Activated naive CD4-positive, alpha-beta T cell treated with anti-CD3 and anti-CD28 coated beads, Interleukin-2, amount 50 U/mL, for 24 hours (primary cell): ENCODE data around the gene SHF.

Source experiments
- H3K27ac Mint-ChIP-seq: one replicate; pipeline ENCODE4 v1.8.0; 2021; ENCODE audit warnings: mild to moderate bottlenecking, mixed read lengths
- H3K27me3 Mint-ChIP-seq: one replicate; pipeline ENCODE4 v1.8.0; 2021; ENCODE audit warnings: mixed read lengths
- H3K36me3 Mint-ChIP-seq: one replicate; pipeline ENCODE4 v1.8.0; 2021; ENCODE audit warnings: mixed read lengths
- H3K4me1 Mint-ChIP-seq: one replicate; pipeline ENCODE4 v1.8.0; 2021; ENCODE audit warnings: mixed read lengths
- H3K4me3 Mint-ChIP-seq: one replicate; pipeline ENCODE4 v1.8.0; 2021; ENCODE audit warnings: mild to moderate bottlenecking, mixed read lengths
- H3K9me3 Mint-ChIP-seq: one replicate; pipeline ENCODE4 v1.8.0; 2021; ENCODE audit warnings: mixed read lengths

The SHF gene

GRCh38 chr15:45182996-45183395 is 4.8 kb downstream of the SHF start:
- Mint-ChIP-seq H3K4me3 (peak overlapping the region; percentile 15), H3K4me1 (peaks cover 49% of the 10 kb centered on the region), H3K36me3 (peaks cover 7% of the 10 kb centered on the region), H3K27me3 (no peaks in the 10 kb centered on the region), H3K9me3 (no peaks in the 10 kb centered on the region), H3K27ac (peak overlapping the region; percentile 46)

- no peak overlapping the region for H3K4me3 Mint-ChIP-seq
- no peaks in the 10 kb centered on the region for H3K9me3 Mint-ChIP-seq
- H3K36me3 Mint-ChIP-seq: peaks cover 15% of the 10 kb centered on the region
- H3K27ac Mint-ChIP-seq: no peak overlapping the region
- no peaks in the 10 kb centered on the region for H3K27me3 Mint-ChIP-seq
- peaks cover 45% of the 10 kb centered on the region for H3K4me1 Mint-ChIP-seq
Observed at GRCh38 chr15:45181491-45182285, 6.1 kb downstream of the SHF start.

- Mint-ChIP-seq H3K4me1 (peaks cover 39% of the 10 kb centered on the region), H3K4me3 (no peak overlapping the region), H3K27me3 (no peaks in the 10 kb centered on the region), H3K36me3 (peaks cover 15% of the 10 kb centered on the region), H3K27ac (no peak overlapping the region), H3K9me3 (no peaks in the 10 kb centered on the region)
Observed at GRCh38 chr15:45180648-45181436, 6.9 kb downstream of the SHF start.

- no peaks in the 10 kb centered on the region for H3K27me3 Mint-ChIP-seq
- no peak overlapping the region for H3K27ac Mint-ChIP-seq
- H3K36me3 Mint-ChIP-seq: peaks cover 15% of the 10 kb centered on the region
- no peaks in the 10 kb centered on the region for H3K9me3 Mint-ChIP-seq
- H3K4me1 Mint-ChIP-seq: peaks cover 33% of the 10 kb centered on the region
- no peak overlapping the region for H3K4me3 Mint-ChIP-seq
Observed at GRCh38 chr15:45180201-45180600, 7.6 kb downstream of the SHF start.

GRCh38 chr15:45179221-45179985 is 8.4 kb downstream of the SHF start:
- Mint-ChIP-seq H3K27me3 (no peaks in the 10 kb centered on the region), H3K9me3 (no peaks in the 10 kb centered on the region), H3K36me3 (peaks cover 15% of the 10 kb centered on the region), H3K27ac (no peak overlapping the region), H3K4me3 (no peak overlapping the region), H3K4me1 (peaks cover 28% of the 10 kb centered on the region)

GRCh38 chr15:45177285-45177684 is 10.5 kb downstream of the SHF start:
- Mint-ChIP-seq H3K36me3 (peaks cover 13% of the 10 kb centered on the region), H3K9me3 (no peaks in the 10 kb centered on the region), H3K27me3 (no peaks in the 10 kb centered on the region), H3K4me1 (peaks cover 13% of the 10 kb centered on the region), H3K27ac (no peak overlapping the region), H3K4me3 (no peak overlapping the region)

GRCh38 chr15:45174577-45174976 is 13.2 kb downstream of the SHF start:
- no peak overlapping the region for H3K4me3 Mint-ChIP-seq
- peaks cover 10% of the 10 kb centered on the region for H3K36me3 Mint-ChIP-seq
- H3K4me1 Mint-ChIP-seq: no peaks in the 10 kb centered on the region
- H3K27me3 Mint-ChIP-seq: no peaks in the 10 kb centered on the region
- no peak overlapping the region for H3K27ac Mint-ChIP-seq
- H3K9me3 Mint-ChIP-seq: no peaks in the 10 kb centered on the region

GRCh38 chr15:45174069-45174468 is 13.7 kb downstream of the SHF start:
- H3K27me3 Mint-ChIP-seq: no peaks in the 10 kb centered on the region
- no peaks in the 10 kb centered on the region for H3K9me3 Mint-ChIP-seq
- no peak overlapping the region for H3K4me3 Mint-ChIP-seq
- H3K4me1 Mint-ChIP-seq: no peaks in the 10 kb centered on the region
- no peak overlapping the region for H3K27ac Mint-ChIP-seq
- peaks cover 10% of the 10 kb centered on the region for H3K36me3 Mint-ChIP-seq

- no peaks in the 10 kb centered on the region for H3K9me3 Mint-ChIP-seq
- peaks cover 4% of the 10 kb centered on the region for H3K36me3 Mint-ChIP-seq
Observed at GRCh38 chr15:45171912-45172311, 15.9 kb downstream of the SHF start.

GRCh38 chr15:45169608-45170480 is 17.9 kb downstream of the SHF start:
- H3K9me3 Mint-ChIP-seq: no peaks in the 10 kb centered on the region
- peaks cover 15% of the 10 kb centered on the region for H3K4me1 Mint-ChIP-seq
- peaks cover 2% of the 10 kb centered on the region for H3K36me3 Mint-ChIP-seq
- H3K27ac Mint-ChIP-seq: peak overlapping the region; percentile 51
- no peaks in the 10 kb centered on the region for H3K27me3 Mint-ChIP-seq
- no peak overlapping the region for H3K4me3 Mint-ChIP-seq

More at GRCh38 chr15:45171912-45172311, 15.9 kb downstream of the SHF start:
- Mint-ChIP-seq H3K4me1 (no peaks in the 10 kb centered on the region), H3K27me3 (no peaks in the 10 kb centered on the region), H3K27ac (no peak overlapping the region), H3K4me3 (no peak overlapping the region)

- Mint-ChIP-seq H3K27me3 (no peaks in the 10 kb centered on the region), H3K9me3 (no peaks in the 10 kb centered on the region), H3K4me1 (peaks cover 15% of the 10 kb centered on the region), H3K27ac (peak overlapping the region; percentile 77), H3K4me3 (no peak overlapping the region), H3K36me3 (peaks cover 2% of the 10 kb centered on the region)
Observed at GRCh38 chr15:45168751-45169551, 18.8 kb downstream of the SHF start.

- Mint-ChIP-seq H3K27ac (no peak overlapping the region), H3K4me1 (peaks cover 15% of the 10 kb centered on the region), H3K27me3 (no peaks in the 10 kb centered on the region), H3K9me3 (no peaks in the 10 kb centered on the region), H3K4me3 (no peak overlapping the region), H3K36me3 (no peaks in the 10 kb centered on the region)
Observed at GRCh38 chr15:45168286-45168685, 19.5 kb downstream of the SHF start.

- Mint-ChIP-seq H3K4me3 (peak overlapping the region; percentile 64), H3K27ac (peak overlapping the region; percentile 84), H3K36me3 (no peaks in the 10 kb centered on the region), H3K27me3 (no peaks in the 10 kb centered on the region), H3K9me3 (no peaks in the 10 kb centered on the region), H3K4me1 (peaks cover 18% of the 10 kb centered on the region)
Observed at GRCh38 chr15:45167631-45168205, 20.0 kb downstream of the SHF start.
